SHP77 treated with DMSO at 0.1 percent for 48 hours (cell line): ENCODE measurements around the gene LCN10.
"Not testable (repeated sequence)": the region's sequence is repeated elsewhere in the genome, so short reads cannot be mapped to it uniquely, and the experiment has no call there.

ENCODE experiments used
- DNase-seq: peaks from one replicate; lab custom pipeline; 2025; lab: John Stamatoyannopoulos, UW

The LCN10 gene

GRCh38 chr9:136742591-136743391, at the start of gene LCN10:
TSS of gene LCN10 (minus strand) at chr9:136742940. CDS start at chr9:136742903, 37 bp downstream.
- DNase-seq = no peak

DNA sequence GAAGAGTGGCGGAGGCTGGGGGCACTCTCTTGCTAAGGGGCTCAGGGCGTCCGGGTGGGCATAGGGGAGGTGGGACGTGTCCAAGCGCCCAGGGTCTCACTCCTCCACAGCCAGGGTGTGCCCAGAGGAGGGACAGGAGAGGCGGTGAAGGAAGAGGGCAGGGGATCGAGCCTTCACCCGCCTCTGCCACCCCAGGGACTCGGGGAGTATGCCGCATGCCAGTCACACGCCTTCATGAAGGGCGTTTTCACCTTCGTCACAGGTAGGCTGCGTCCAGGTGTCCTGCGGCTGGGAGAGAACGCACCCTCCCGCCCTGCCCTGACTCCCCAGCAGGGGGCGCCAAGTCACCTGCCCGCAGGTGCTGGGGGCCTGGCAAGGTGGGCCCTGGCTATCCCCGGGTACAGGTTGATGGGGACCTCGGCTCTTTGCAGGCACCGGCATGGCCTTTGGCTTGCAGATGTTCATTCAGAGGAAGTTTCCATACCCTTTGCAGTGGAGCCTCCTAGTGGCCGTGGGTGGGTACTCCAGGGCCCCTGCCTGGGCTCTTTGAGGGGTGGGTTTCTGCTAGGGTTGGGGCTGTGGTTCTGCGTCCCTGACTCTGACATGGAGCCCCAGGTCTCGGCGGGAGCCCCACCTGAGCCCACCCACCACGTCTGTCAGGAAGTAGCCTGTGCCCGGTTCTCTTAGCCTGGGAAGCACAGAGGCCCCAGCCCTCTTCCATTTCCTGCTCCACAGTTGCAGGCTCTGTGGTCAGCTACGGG, 49.0 kb upstream of the LCN10 start:
- no peak for DNase-seq

DNA sequence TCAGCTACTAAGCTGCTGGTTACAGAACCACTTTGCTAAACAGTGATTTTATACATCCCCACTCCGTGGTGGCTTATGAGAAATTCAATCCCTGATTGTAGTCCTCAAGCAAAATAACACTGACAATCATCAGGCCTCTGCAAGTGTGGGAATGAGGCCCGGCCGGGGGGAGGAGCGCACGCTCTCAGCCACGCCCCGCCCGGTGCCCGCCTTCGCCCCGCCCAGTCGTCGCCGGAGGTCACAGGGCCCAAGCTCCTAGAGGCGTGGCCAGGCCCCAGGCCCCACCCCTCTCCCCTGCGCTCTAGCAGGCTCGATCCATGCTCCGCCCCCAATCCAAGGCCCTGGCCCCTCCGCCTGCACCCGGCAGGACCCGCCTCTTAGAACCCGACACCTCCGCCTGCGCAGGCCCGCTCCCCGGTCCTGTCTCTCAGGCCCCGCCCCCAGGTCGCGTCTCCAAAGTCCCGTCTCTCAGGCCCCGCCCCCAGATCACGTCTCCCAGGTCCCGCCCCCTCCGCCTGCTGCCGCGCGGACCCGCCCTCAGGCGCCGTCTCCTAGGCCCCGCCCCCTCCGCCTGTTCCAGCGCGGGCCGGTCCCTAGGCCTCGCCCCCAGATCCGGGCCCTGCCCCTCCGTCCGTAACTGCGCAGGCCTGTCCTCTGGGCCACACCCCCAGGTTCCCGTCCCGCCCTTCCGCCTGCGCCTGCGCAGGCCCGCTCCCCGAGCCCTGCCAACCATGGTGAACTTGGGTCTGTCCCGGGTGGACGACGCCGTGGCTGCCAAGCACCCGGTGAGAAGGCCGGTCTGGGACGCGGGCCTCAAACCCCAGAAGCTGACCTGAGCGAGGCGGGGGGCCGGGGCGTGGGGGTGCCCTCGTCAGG, 48.1 kb upstream of the LCN10 start, which contains the start of gene TMEM141:
Gene TMEM141 (plus strand): TSS at position 705 of the 876 bp plus-strand sequence. CDS start 27 bp downstream, at position 732.
- DNase-seq = peak; percentile 96

DNA sequence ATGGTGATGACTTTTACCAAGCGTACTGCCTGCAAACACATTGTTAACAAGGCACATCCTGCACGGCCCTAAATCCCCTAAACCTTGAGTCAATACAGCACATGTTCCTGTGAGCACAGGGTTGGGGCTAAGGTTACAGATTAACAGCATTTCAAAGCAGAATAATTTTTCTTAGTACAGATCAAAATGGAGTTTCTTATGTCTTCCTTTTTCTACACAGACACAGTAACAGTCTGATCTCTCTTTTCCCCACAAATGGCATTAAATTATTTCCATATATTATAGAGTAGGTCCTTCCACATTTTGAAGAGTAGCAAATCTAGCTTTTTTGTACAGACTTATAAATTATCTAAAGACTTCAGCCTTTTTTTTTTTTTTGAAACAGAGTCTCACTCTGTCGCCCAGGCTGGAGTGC, 46.8 kb upstream of the LCN10 start:
- DNase-seq = no peak

GRCh38 chr9:136788644-136789522, 46.1 kb upstream of the LCN10 start:
- not testable (repeated sequence) for DNase-seq

GRCh38 chr9:136787690-136788400, 45.1 kb upstream of the LCN10 start:
- peak; percentile 62 for DNase-seq

- DNase-seq = not testable (repeated sequence)
Observed at GRCh38 chr9:136786983-136787382, 44.2 kb upstream of the LCN10 start.

GRCh38 chr9:136786451-136786850, 43.7 kb upstream of the LCN10 start:
- no peak for DNase-seq

GRCh38 chr9:136785565-136786355, 43.0 kb upstream of the LCN10 start:
- not testable (repeated sequence) for DNase-seq

GRCh38 chr9:136784997-136785361, 42.2 kb upstream of the LCN10 start:
- DNase-seq = no peak

DNA sequence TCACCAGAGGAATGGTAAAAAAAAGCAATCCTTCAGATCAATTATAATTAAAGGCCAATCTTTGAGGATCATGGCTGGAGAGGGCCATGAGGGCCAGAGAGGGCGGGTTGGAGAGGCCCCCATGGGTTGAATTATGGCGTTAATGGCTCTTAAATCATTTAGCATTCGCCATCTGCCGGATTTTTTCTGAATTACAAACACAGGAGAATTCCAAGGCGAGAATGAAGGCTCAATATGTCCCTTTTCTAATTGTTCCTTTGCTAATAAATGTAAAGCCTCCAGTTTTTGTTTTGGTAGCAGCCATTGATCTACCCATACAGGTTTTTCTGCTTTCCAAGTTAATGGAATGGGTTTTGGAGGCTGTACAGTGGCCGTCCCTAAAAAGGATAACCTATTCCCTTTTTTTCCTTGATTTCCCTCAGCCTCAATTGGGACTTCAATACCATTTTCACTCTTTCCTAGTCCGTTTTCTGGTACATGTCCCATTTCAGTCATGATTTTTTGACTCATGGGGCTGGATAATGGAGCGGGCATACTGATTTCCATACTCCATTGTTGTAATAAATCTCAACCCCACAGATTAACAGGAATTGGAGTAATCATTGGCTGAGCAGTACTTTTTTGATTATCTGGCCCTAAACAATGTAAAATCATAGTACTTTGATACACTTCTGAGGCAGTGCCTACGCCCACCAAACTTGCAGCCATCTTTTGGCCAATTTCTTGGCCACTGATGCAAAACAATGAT, 41.7 kb upstream of the LCN10 start:
- DNase-seq = no peak

DNA sequence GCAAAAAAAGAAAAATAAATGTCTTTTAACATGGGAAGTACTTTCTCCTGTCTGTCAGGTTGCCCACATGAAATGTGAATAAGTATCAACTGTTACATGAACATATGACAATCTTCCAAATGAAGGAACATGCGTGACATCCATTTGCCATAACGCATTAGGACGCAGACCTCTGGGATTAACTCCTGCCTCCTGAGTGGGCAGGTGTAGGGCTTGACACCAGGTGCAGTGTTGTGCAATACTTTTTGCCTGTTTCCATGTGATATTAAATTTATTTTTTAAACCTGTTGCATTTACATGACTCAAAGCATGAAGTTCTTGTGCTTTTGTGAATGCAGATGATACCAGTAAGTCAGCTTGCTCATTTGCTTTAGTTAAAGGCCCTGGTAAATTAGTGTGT, 39.7 kb upstream of the LCN10 start:
- DNase-seq = no peak

- no peak for DNase-seq
Observed at GRCh38 chr9:136779808-136780207, 37.1 kb upstream of the LCN10 start.

DNA sequence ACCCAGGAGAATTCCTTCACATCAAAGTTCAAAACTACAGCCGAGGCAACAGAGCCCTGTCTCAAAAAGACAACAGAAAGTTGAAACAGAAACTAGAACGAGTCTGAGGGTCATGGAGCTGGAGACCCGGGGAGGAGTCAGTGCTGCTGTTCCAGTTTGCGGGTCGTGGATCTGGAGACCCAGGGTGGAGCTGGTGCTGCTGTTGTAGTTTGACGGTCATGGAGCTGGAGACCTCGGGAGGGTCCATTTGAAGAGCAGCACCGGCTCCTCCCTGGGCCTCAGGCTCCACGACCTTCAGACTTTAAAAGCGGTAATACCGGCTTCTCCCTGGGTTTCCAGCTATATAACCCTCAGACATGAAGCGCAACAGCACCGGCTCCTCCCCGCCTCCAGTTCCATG, 34.6 kb upstream of the LCN10 start:
- DNase-seq = no peak

- DNase-seq = no peak
Observed at GRCh38 chr9:136776947-136777346, 34.2 kb upstream of the LCN10 start.

DNA sequence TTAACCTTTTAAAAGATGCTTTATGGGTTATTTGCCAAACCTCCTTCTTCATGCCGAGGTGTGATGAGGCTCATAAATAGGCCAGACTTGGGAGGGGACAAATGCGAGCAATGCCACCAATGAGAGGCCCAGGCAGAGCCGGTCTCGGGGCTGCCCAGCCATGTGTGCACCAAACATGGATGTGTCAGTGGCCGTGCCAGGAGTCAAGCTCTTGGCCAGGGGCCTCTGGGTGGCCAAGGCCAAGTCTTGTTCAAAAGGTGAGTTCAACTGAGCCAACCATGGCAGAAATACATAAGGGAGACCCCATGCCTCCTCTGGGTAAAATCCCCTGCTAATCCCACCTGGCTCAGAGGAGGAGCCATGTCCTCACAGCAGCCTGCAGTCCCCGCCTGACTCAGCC, 32.5 kb upstream of the LCN10 start:
- no peak for DNase-seq

DNA sequence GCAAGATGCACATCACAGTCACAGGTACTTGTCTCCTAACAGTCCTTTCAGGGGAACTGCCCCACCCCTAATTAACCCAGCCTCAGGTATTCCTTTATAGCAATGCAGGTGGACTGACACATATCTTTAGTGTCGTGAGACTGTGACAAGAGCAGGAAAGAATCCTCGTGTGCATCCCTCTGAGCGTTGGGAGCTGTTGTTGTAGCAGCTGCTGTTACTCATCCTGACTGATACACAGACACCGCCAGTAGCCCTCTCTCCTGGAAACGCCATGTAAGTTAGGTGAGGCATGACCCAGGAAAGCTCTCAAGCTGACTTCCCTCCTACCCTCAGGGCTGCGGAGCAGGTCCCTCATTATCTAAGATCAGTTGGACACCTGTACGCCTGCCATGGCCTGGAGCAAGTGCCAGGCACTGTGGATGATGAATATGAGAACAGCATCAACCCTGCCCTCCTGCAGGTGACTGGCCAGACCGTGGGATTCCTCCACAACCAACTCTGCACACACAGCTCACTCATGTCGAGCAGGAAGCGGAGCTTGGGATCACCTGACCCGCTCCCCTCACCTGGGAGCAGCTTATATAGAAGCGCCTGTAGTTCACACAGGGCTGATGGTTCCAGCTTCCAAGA, 31.8 kb upstream of the LCN10 start:
- DNase-seq = no peak

GRCh38 chr9:136773386-136774044, 30.8 kb upstream of the LCN10 start:
- no peak for DNase-seq
